DMS79 (cell line): ENCODE measurements around the gene MYO7A.

ENCODE experiments used
- DNase-seq: peaks from one replicate; lab custom pipeline; 2025; lab: John Stamatoyannopoulos, UW

Gene MYO7A

GRCh38 chr11:77200351-77201268 lies 72.6 kb downstream of the MYO7A start:
- DNase-seq = no peak

- no peak for DNase-seq
Observed at GRCh38 chr11:77201370-77201769, 73.3 kb downstream of the MYO7A start.

GRCh38 chr11:77201991-77202841 lies 74.2 kb downstream of the MYO7A start:
- DNase-seq = no peak

GRCh38 chr11:77202941-77203900 lies 75.2 kb downstream of the MYO7A start:
- no peak for DNase-seq

- no peak for DNase-seq
Observed at GRCh38 chr11:77203901-77204753, 76.1 kb downstream of the MYO7A start.

- DNase-seq = no peak
Observed at GRCh38 chr11:77204754-77205466, 76.9 kb downstream of the MYO7A start.

- DNase-seq = no peak
Observed at GRCh38 chr11:77205467-77206263, 77.6 kb downstream of the MYO7A start.

- no peak for DNase-seq
Observed at GRCh38 chr11:77206264-77207018, 78.4 kb downstream of the MYO7A start.

- DNase-seq = no peak
Observed at GRCh38 chr11:77207019-77207485, 79.0 kb downstream of the MYO7A start.

- no peak for DNase-seq
Observed at GRCh38 chr11:77207618-77208313, 79.7 kb downstream of the MYO7A start.

- DNase-seq = no peak
Observed at GRCh38 chr11:77208535-77208934, 80.5 kb downstream of the MYO7A start.

GRCh38 chr11:77209663-77210062 lies 81.6 kb downstream of the MYO7A start:
- DNase-seq = no peak

GRCh38 chr11:77211040-77211451 lies 83.0 kb downstream of the MYO7A start:
- DNase-seq = no peak

- no peak for DNase-seq
Observed at GRCh38 chr11:77211594-77212251, 83.7 kb downstream of the MYO7A start.

GRCh38 chr11:77212314-77213007 lies 84.4 kb downstream of the MYO7A start:
- DNase-seq = no peak

- no peak for DNase-seq
Observed at GRCh38 chr11:77213029-77213579, 85.1 kb downstream of the MYO7A start.
